ENCODE data around the gene FXYD3. TPM values are rescaled to one million over a fixed set of nuclear protein-coding genes. Genes with fewer than 3 reads are reported as not detected.

The FXYD3 gene
- total RNA-seq, 6 experiments from 2014 or later, result not detected

DNA sequence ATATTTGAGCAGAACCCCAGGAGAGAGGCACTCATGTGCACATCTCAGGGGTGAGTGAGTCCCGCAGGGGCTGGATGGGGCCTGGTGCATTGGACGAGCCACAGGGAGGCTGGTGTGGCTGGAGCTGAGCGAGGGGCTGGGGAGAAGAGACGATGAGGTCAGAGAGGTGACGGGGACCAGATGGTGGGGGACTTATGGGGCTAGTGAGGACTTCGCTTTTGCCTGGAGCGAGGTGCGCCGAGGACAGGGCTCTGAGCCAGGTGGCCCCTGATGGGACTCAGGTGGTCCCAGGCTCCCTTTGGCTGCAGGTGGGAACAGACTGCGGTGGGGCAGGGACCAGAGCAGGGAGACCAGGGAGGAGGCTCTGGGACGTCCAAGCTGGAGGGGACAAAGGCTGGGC is 6.9 kb upstream of the FXYD3 start:
- Mint-ChIP-seq H3K36me3 (ENCODE audit: low read depth) (no peaks in the 10 kb centered on the region), H3K27me3 (ENCODE audit: insufficient read depth) (peaks cover 13% of the 10 kb centered on the region), H3K4me3 (no peak overlapping the region), H3K4me1 (ENCODE audit: low read depth) (no peaks in the 10 kb centered on the region), H3K9me3 (peaks cover 7% of the 10 kb centered on the region; the same call in 1 of the 2 replicates), H3K27ac (no peak overlapping the region)
- DNase-seq, result no peak
- TF ChIP-seq CTCF (IDR thresholded peaks at IDR 0.05), result no peak

- no peak for DNase-seq
- peaks cover 7% of the 10 kb centered on the region; the same call in 1 of the 2 replicates for H3K9me3 Mint-ChIP-seq
- H3K4me1 Mint-ChIP-seq (ENCODE audit: low read depth), result peaks cover 2% of the 10 kb centered on the region; the same call in 1 of the 2 replicates
- TF ChIP-seq CTCF (IDR thresholded peaks at IDR 0.05), result no peak
- H3K27me3 Mint-ChIP-seq (ENCODE audit: insufficient read depth), result peaks cover 10% of the 10 kb centered on the region
- H3K27ac Mint-ChIP-seq, result no peak overlapping the region
- H3K36me3 Mint-ChIP-seq (ENCODE audit: low read depth), result no peaks in the 10 kb centered on the region
- H3K4me3 Mint-ChIP-seq, result no peak overlapping the region
Measured at GRCh38 chr19:35109395-35110112, 6.1 kb upstream of the FXYD3 start.

DNA sequence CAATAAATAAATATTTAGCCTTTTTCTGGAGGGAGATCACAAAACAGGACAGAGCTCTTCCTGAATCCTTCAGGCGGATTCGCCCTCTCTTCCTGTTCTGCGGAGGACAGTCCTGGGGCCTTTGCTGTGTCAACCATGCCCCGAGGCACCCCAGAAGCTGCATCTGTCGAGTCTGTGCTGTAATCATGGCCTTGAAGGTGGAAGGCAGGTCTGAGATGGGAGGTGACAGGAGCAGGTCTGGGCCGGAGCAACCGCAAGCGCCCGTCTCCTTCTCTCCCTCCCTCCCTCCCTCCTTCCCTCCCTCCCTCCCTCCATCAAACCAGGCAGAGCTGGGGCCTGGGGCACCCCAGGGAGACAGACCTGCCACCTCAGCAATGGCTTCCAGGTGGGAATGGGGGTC is 4.6 kb upstream of the FXYD3 start:
- Mint-ChIP-seq H3K27ac (no peak overlapping the region), H3K36me3 (ENCODE audit: low read depth) (no peaks in the 10 kb centered on the region), H3K4me1 (ENCODE audit: low read depth) (peaks cover 6% of the 10 kb centered on the region; the same call in 1 of the 2 replicates), H3K9me3 (peaks cover 7% of the 10 kb centered on the region; the same call in 1 of the 2 replicates), H3K27me3 (ENCODE audit: insufficient read depth) (peaks cover 12% of the 10 kb centered on the region), H3K4me3 (no peak overlapping the region)
- no peak for TF ChIP-seq CTCF (IDR thresholded peaks at IDR 0.05)
- DNase-seq, result no peak

DNA sequence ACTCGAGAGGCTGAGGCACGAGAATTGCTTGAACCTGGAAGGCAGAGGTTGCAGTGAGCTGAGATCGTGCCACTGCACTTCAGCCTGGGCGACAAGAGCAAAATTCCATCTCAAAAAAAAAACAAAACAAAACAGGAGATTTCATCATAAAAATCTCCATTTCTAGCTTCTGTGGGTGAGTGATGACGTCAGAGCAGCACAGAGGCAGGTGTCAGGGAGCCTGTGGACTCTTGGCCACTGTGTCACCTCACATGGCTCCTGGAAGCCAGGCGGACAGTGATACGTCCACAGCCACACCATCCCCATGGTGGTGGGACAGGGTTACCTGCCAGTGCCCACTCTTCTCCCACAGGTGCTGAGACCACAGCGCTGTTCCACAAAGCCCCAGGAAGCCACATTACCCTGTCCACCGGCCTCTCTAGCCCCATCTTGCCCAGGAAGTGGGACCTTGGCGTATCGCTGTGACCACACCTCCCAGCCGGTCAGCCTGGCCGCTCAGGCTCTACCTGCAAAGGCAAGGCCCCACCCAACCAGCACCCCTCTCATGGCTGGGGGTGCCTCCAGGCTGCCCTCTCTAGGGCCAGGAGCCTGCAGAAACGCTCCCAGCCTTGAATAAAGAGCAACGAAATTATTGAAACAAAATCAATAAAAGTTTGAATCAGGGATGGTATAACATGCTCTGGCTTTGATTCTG is 2.5 kb upstream of the FXYD3 start:
- no peak for TF ChIP-seq CTCF (IDR thresholded peaks at IDR 0.05)
- Mint-ChIP-seq H3K27me3 (ENCODE audit: insufficient read depth) (peaks cover 24% of the 10 kb centered on the region), H3K9me3 (no peaks in the 10 kb centered on the region), H3K4me3 (no peak overlapping the region), H3K27ac (no peak overlapping the region), H3K4me1 (ENCODE audit: low read depth) (peaks cover 6% of the 10 kb centered on the region; the same call in 1 of the 2 replicates), H3K36me3 (ENCODE audit: low read depth) (no peaks in the 10 kb centered on the region)
- DNase-seq, result no peak

- TF ChIP-seq CTCF (IDR thresholded peaks at IDR 0.05), result peak; percentile 96
- Mint-ChIP-seq H3K36me3 (ENCODE audit: low read depth) (no peaks in the 10 kb centered on the region), H3K9me3 (no peaks in the 10 kb centered on the region), H3K27me3 (ENCODE audit: insufficient read depth) (peaks cover 21% of the 10 kb centered on the region), H3K4me3 (no peak overlapping the region), H3K4me1 (ENCODE audit: low read depth) (peaks cover 6% of the 10 kb centered on the region; the same call in 1 of the 2 replicates), H3K27ac (no peak overlapping the region)
- DNase-seq, result no peak
Measured at GRCh38 chr19:35114353-35115176, 1.1 kb upstream of the FXYD3 start.

All from HFFc6 (cell line).